Measurements from ENCODE around the gene ACOT9. TPM values are rescaled to one million over a fixed set of nuclear protein-coding genes. Genes with fewer than 3 reads are reported as not detected.

Gene ACOT9
- total RNA-seq, 5 donors from 2014 or later (not counting 1 experiment from before 2014, with no cell fraction given), result 15.0 to 22.1 (median 19.2) TPM

DNA sequence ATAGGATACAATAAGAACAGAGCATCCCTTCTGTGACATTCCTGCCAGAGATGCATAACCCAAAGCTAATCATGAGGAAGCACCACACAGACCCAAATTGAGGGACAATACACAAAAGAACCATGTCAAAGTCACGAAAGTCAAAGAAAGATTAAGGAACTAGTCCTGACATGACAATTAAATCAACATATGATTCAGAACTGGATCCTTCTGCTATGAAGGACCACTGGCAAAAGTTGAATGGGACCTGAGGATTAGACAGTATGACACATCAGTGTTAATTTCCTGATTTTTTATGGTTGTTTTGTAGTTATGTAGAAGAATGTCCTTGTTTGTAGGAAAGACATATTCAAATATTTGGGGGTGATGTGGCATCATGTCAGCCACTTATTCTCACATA, 13.9 kb downstream of the ACOT9 start:
- Histone ChIP-seq H3K36me3 (ENCODE audit: control insufficient read depth in 2 of 2, extremely low read depth in 1 of 2, insufficient read depth in 1 of 2, low read length in 1 of 2) (peaks cover 0 to 16% of the 10 kb centered on the region in 2 donors), H3K27ac (ENCODE audit: low read length) (no peak overlapping the region), H3K4me3 (ENCODE audit: control insufficient read depth in 1 of 2, extremely low read depth in 1 of 2, low read length in 1 of 2) (no peak overlapping the region), H3K27me3 (replicated peaks in 1 of 2; ENCODE audit: control insufficient read depth in 2 of 2, extremely low read depth in 1 of 2, insufficient read depth in 2 of 2, low read length in 1 of 2) (no peaks in the 10 kb centered on the region), H3K4me1 (ENCODE audit: control insufficient read depth in 1 of 2, extremely low read depth in 1 of 2, insufficient read depth in 2 of 2, low read length in 2 of 2) (no peaks in the 10 kb centered on the region), H3K9me3 (no peaks in the 10 kb centered on the region)
- WGBS (ENCODE audit: insufficient coverage), result no CpG with 5 or more reads among the region's 1 CpG
- ChIA-PET CTCF (no interaction called here), POLR2A (interaction anchor here in 1 of 2 donors (0.6 kb wide), 1 partner anchor 248 kb away, joined by 6 read pairs; no protein-coding TSS in a partner anchor)
- H3K4me1 Mint-ChIP-seq, result peaks cover 0 to 13% (median 4%) of the 10 kb centered on the region in 3 donors
- H3K27me3 Mint-ChIP-seq, result no peaks in the 10 kb centered on the region
- ATAC-seq (replicated peaks in 1 of 4) (no peak), DNase-seq (no peak)
- H3K27ac Mint-ChIP-seq, result no peak overlapping the region
- peaks cover 36% of the 10 kb centered on the region for H3K36me3 Mint-ChIP-seq
- no peaks in the 10 kb centered on the region for H3K9me3 Mint-ChIP-seq
- no peak overlapping the region for H3K4me3 Mint-ChIP-seq

DNA sequence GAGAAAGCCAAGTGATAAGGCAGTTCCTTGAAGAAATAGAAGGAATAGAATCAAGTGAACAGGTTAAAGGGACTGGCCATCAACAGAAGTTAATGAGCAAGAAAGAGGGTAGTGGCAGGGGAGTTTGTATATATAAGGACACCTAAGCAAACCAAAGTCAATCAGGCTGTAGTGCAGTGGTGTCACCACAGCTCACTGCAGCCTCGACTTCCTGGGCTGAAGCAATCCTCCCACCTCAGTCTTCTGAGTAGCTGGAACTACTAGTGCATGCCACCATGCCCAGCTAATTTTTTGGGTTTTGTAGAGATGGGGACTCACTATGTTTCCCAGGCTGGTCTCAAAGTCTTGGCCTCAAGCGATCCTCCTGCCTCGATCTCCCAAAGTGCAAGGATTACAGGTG, 15.9 kb downstream of the ACOT9 start:
- no peak overlapping the region for H3K4me3 Mint-ChIP-seq

DNA sequence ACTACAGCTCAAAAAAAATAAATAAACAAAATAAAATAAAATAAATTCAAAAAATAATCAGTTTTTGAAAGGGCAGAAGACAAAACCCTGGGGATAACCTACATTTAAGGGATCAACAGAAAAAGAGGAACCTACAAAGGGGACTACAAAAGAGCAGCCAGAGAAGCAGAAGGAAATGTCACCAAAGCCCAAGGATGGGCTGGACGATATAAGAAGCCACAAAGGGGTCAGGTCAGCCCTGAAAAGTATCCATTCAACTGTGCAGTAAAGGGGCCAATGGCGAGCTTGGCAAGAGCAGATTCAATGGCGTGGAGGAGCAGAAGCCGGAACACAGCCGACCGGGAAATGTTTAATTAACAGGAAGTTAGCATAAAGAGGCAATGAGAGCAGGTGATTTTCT, 16.9 kb downstream of the ACOT9 start:
- H3K27ac Mint-ChIP-seq, result no peak overlapping the region
- H3K27me3 Mint-ChIP-seq, result peaks cover 0 to 4% of the 10 kb centered on the region in 2 donors
- Histone ChIP-seq H3K27ac (ENCODE audit: low read length) (no peak overlapping the region), H3K36me3 (ENCODE audit: control insufficient read depth in 2 of 2, extremely low read depth in 1 of 2, insufficient read depth in 1 of 2, low read length in 1 of 2) (peaks cover 0 to 23% of the 10 kb centered on the region in 2 donors), H3K4me3 (ENCODE audit: control insufficient read depth in 1 of 2, extremely low read depth in 1 of 2, low read length in 1 of 2) (no peak overlapping the region), H3K27me3 (replicated peaks in 1 of 2; ENCODE audit: control insufficient read depth in 2 of 2, extremely low read depth in 1 of 2, insufficient read depth in 2 of 2, low read length in 1 of 2) (no peaks in the 10 kb centered on the region), H3K4me1 (ENCODE audit: control insufficient read depth in 1 of 2, extremely low read depth in 1 of 2, insufficient read depth in 2 of 2, low read length in 2 of 2) (no peaks in the 10 kb centered on the region), H3K9me3 (no peaks in the 10 kb centered on the region)
- CTCF ChIA-PET, result interaction anchor here in 1 of 2 donors (0.5 kb wide), 1 partner anchor 326 kb away, joined by 3 read pairs; no protein-coding TSS in a partner anchor
- H3K9me3 Mint-ChIP-seq, result no peaks in the 10 kb centered on the region
- 75% methylated on average over 4 of the region's 6 CpGs for WGBS (ENCODE audit: insufficient coverage)
- POLR2A ChIA-PET, result interaction anchor here in 1 of 2 donors (0.5 kb wide), 1 partner anchor 811 kb away, joined by 5 read pairs; no protein-coding TSS in a partner anchor
- DNase-seq, result no peak
- no peak for ATAC-seq (replicated peaks in 1 of 4)
- peaks cover 0 to 2% (median 0%) of the 10 kb centered on the region in 3 donors for H3K4me1 Mint-ChIP-seq
- no peak overlapping the region for H3K4me3 Mint-ChIP-seq
- peaks cover 25% of the 10 kb centered on the region for H3K36me3 Mint-ChIP-seq

More for the DNA sequence above, 15.9 kb downstream of the ACOT9 start:
- Mint-ChIP-seq H3K4me1 (peaks cover 0 to 4% (median 0%) of the 10 kb centered on the region in 3 donors), H3K9me3 (no peaks in the 10 kb centered on the region), H3K27me3 (peaks cover 0 to 4% of the 10 kb centered on the region in 2 donors), H3K27ac (no peak overlapping the region), H3K36me3 (peaks cover 32% of the 10 kb centered on the region)
- Histone ChIP-seq H3K4me1 (ENCODE audit: control insufficient read depth in 1 of 2, extremely low read depth in 1 of 2, insufficient read depth in 2 of 2, low read length in 2 of 2) (no peaks in the 10 kb centered on the region), H3K27me3 (replicated peaks in 1 of 2; ENCODE audit: control insufficient read depth in 2 of 2, extremely low read depth in 1 of 2, insufficient read depth in 2 of 2, low read length in 1 of 2) (no peaks in the 10 kb centered on the region), H3K27ac (ENCODE audit: low read length) (no peak overlapping the region), H3K36me3 (ENCODE audit: control insufficient read depth in 2 of 2, extremely low read depth in 1 of 2, insufficient read depth in 1 of 2, low read length in 1 of 2) (peaks cover 0 to 18% of the 10 kb centered on the region in 2 donors), H3K4me3 (ENCODE audit: control insufficient read depth in 1 of 2, extremely low read depth in 1 of 2, low read length in 1 of 2) (no peak overlapping the region), H3K9me3 (no peaks in the 10 kb centered on the region)
- 100% methylated on average over 1 of the region's 3 CpGs for WGBS (ENCODE audit: insufficient coverage)
- ChIA-PET CTCF (no interaction called here), POLR2A (no interaction called here)
- no peak for ATAC-seq (replicated peaks in 1 of 4)
- no peak for DNase-seq

DNA sequence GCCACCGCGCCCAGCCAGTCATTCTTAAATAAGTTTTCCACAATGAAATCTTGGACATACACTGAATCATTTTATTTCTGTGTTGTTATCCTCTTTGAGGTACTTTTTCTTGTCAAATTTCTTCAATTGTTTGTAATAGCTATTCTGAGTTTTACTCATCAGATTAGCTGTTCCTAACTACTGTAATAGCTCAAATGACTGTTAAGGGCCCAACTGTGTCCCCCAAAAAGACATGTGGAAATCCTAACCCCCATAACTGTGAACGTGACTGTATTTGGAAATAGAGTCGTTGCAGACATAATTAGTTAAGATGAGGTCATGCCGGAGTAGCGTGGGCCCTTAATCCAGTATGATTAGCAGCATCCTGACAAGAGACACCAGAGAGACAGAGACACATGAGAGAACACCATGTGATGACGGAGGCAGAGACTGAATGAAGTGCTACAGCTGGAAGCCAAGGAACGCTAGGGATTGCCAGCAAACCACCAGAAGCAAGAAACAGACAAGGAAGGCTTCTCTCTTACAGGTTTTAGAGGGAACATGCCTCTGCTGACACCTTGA, 22.9 kb downstream of the ACOT9 start:
- Histone ChIP-seq H3K27ac (ENCODE audit: low read length) (no peak overlapping the region), H3K4me1 (ENCODE audit: control insufficient read depth in 1 of 2, extremely low read depth in 1 of 2, insufficient read depth in 2 of 2, low read length in 2 of 2) (no peaks in the 10 kb centered on the region), H3K27me3 (replicated peaks in 1 of 2; ENCODE audit: control insufficient read depth in 2 of 2, extremely low read depth in 1 of 2, insufficient read depth in 2 of 2, low read length in 1 of 2) (no peaks in the 10 kb centered on the region), H3K9me3 (no peaks in the 10 kb centered on the region), H3K4me3 (ENCODE audit: control insufficient read depth in 1 of 2, extremely low read depth in 1 of 2, low read length in 1 of 2) (no peak overlapping the region), H3K36me3 (ENCODE audit: control insufficient read depth in 2 of 2, extremely low read depth in 1 of 2, insufficient read depth in 1 of 2, low read length in 1 of 2) (peaks cover 0 to 33% of the 10 kb centered on the region in 2 donors)
- 100% methylated on average over 1 of the region's 8 CpGs for WGBS (ENCODE audit: insufficient coverage)
- CTCF ChIA-PET, result no interaction called here
- Mint-ChIP-seq H3K4me1 (no peaks in the 10 kb centered on the region), H3K27me3 (peaks cover 0 to 4% of the 10 kb centered on the region in 2 donors), H3K9me3 (no peaks in the 10 kb centered on the region), H3K4me3 (no peak overlapping the region), H3K36me3 (peaks cover 24% of the 10 kb centered on the region), H3K27ac (no peak overlapping the region)
- POLR2A ChIA-PET, result no interaction called here
- no peak for ATAC-seq (replicated peaks in 1 of 4)
- no peak for DNase-seq

DNA sequence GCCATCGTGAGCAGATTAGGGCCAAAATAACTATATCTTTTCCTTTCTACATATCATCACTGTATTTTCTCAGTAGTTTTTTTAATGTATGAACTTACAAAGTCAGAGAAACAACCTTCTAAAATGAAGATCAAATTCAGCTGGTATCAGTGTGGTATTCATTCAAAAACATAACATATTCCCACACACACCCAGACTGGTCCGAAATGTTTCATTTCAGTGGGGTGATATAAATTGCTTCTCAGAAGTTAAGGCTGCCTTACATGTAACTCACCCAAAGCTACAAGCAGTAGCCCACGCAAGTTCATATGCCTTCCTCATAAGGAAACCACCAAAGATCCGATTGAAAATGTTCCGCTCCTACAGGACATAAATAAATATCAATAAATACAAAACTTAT, 37.8 kb downstream of the ACOT9 start:
- H3K4me1 Mint-ChIP-seq, result no peaks in the 10 kb centered on the region
- Histone ChIP-seq H3K4me1 (ENCODE audit: control insufficient read depth in 1 of 2, extremely low read depth in 1 of 2, insufficient read depth in 2 of 2, low read length in 2 of 2) (no peaks in the 10 kb centered on the region), H3K4me3 (ENCODE audit: control insufficient read depth in 1 of 2, extremely low read depth in 1 of 2, low read length in 1 of 2) (no peak overlapping the region), H3K36me3 (ENCODE audit: control insufficient read depth in 2 of 2, extremely low read depth in 1 of 2, insufficient read depth in 1 of 2, low read length in 1 of 2) (peaks cover 0 to 14% of the 10 kb centered on the region in 2 donors), H3K27me3 (replicated peaks in 1 of 2; ENCODE audit: control insufficient read depth in 2 of 2, extremely low read depth in 1 of 2, insufficient read depth in 2 of 2, low read length in 1 of 2) (no peaks in the 10 kb centered on the region), H3K9me3 (no peaks in the 10 kb centered on the region), H3K27ac (ENCODE audit: low read length) (no peak overlapping the region)
- H3K36me3 Mint-ChIP-seq, result peaks cover 7% of the 10 kb centered on the region
- CTCF ChIA-PET, result interaction anchor here in 1 of 2 donors (1.2 kb wide), 1 partner anchor 197 kb away, joined by 3 read pairs; no protein-coding TSS in a partner anchor
- no CpG with 5 or more reads among the region's 5 CpGs for WGBS (ENCODE audit: insufficient coverage)
- H3K27me3 Mint-ChIP-seq, result no peaks in the 10 kb centered on the region
- ATAC-seq (replicated peaks in 1 of 4) (no peak), DNase-seq (no peak)
- H3K4me3 Mint-ChIP-seq, result no peak overlapping the region
- no peak overlapping the region for H3K27ac Mint-ChIP-seq
- no peaks in the 10 kb centered on the region for H3K9me3 Mint-ChIP-seq
- POLR2A ChIA-PET, result no interaction called here

DNA sequence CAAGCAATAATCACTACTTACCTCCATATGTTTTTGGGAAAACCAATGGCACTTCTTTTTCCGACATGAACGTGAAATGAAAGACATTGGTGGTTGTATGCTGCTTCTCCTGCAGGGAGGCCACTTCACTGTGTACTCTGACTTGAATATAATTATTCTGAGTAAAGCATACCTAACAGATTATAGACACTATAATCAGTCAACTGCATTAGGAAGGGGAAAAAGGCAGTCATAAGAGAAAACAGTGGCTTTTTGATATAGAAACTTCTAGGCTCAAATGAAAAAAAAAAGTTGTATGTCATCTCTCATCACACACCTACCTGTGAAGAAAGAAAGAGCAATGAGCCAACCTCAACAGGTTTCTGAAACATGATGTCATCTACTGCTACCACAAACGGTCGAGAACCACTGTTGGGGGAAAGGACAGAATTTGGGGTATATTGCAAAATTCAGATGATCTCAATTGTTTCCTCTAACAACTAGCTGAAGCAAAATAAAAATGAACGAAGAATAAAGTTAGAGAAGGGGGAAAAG, 38.3 kb downstream of the ACOT9 start:
- H3K9me3 Mint-ChIP-seq, result no peaks in the 10 kb centered on the region
- no peaks in the 10 kb centered on the region for H3K4me1 ChIP-seq (ENCODE audit: control insufficient read depth in 1 of 2, extremely low read depth in 1 of 2, insufficient read depth in 2 of 2, low read length in 2 of 2)
- H3K9me3 ChIP-seq, result no peaks in the 10 kb centered on the region
- POLR2A ChIA-PET, result no interaction called here
- H3K4me1 Mint-ChIP-seq, result peaks cover 0 to 3% (median 3%) of the 10 kb centered on the region in 3 donors
- ATAC-seq (replicated peaks in 1 of 4), result no peak
- no peak overlapping the region for H3K27ac Mint-ChIP-seq
- H3K27me3 Mint-ChIP-seq, result no peaks in the 10 kb centered on the region
- peaks cover 7% of the 10 kb centered on the region for H3K36me3 Mint-ChIP-seq
- CTCF ChIA-PET, result interaction anchor here in 1 of 2 donors (1.2 kb wide), 1 partner anchor 197 kb away, joined by 3 read pairs; no protein-coding TSS in a partner anchor
- no peak overlapping the region for H3K4me3 ChIP-seq (ENCODE audit: control insufficient read depth in 1 of 2, extremely low read depth in 1 of 2, low read length in 1 of 2)
- no peak overlapping the region for H3K27ac ChIP-seq (ENCODE audit: low read length)
- H3K27me3 ChIP-seq (replicated peaks in 1 of 2; ENCODE audit: control insufficient read depth in 2 of 2, extremely low read depth in 1 of 2, insufficient read depth in 2 of 2, low read length in 1 of 2), result no peaks in the 10 kb centered on the region
- no peak for DNase-seq
- no peak overlapping the region for H3K4me3 Mint-ChIP-seq
- H3K36me3 ChIP-seq (ENCODE audit: control insufficient read depth in 2 of 2, extremely low read depth in 1 of 2, insufficient read depth in 1 of 2, low read length in 1 of 2), result peaks cover 0 to 14% of the 10 kb centered on the region in 2 donors
- no CpG with 5 or more reads among the region's 5 CpGs for WGBS (ENCODE audit: insufficient coverage)
